HCT116 (cell line): Measurements from ENCODE around the gene MPZ. TPM values are rescaled to one million over a fixed set of nuclear protein-coding genes. Genes with fewer than 3 reads are reported as not detected.

Experiments used
- ATAC-seq: fragments of 200-7000 bp; cut with Tn5 transposase; 2 replicates; pipeline ENCODE4 v1.9.1; 2020; ENCODE audit warnings: mild to moderate bottlenecking, moderate library complexity
- BruUV-seq: library from RNA; stranded (reverse); fragments of 400-500 nt; replicated peaks from 2 replicates; lab custom pipeline; 2021; lab: Mats Ljungman, UMichigan
- CTCF ChIA-PET: fragments of 300-600 bp; sonication (Branson Sonifier 250); formaldehyde crosslinking; loops from one replicate; lab custom pipeline; 2021; ENCODE audit warnings: antibody characterized with exemption; lab: Charles Lee
- POLR2A ChIA-PET: fragments of 300-600, 350-600 bp; sonication (Branson Sonifier 250); formaldehyde crosslinking; loops from one replicate; lab custom pipeline; 2021; ENCODE audit warnings: antibody characterized with exemption; lab: Charles Lee
- RAD21 ChIA-PET, 2 experiments: fragments of 300-600 bp; sonication (Branson Sonifier 250); formaldehyde crosslinking; loops; one replicate each; lab custom pipeline; 2023; ENCODE audit warnings: low total read pairs in 2 of 2; ENCODE audit not compliant: uncharacterized antibody in 2 of 2, unreplicated experiment in 2 of 2, low non-redundant PET in 1 of 2; lab: Charles Lee
- DNase-seq: peaks from one replicate; pipeline ENCODE4 v3.0.0-alpha.2; 2010; ENCODE audit warnings: low read depth, low spot score
- H2AFZ ChIP-seq: fragments of 200-600 bp; shearing (Covaris generic), sonication (generic); 2 replicates; pipeline ENCODE4 v1.6.1; 2017; ENCODE audit warnings: low read depth, mixed run types, mixed read lengths, antibody characterized with exemption, low read length; ENCODE audit not compliant: poor library complexity, severe bottlenecking
- H3K27ac ChIP-seq: 2 replicates; pipeline ENCODE4 v1.5.1; 2012; ENCODE audit warnings: low read depth, low read length
- H3K27me3 ChIP-seq: fragments of 200-600 bp; sonication (generic); 2 replicates; pipeline ENCODE4 v1.6.1; 2016; ENCODE audit warnings: mixed run types, low read length, mixed read lengths; ENCODE audit not compliant: insufficient read depth
- H3K36me3 ChIP-seq, 2 experiments: fragments of 200-500 bp in 1 of 2; fragments of 200-600 bp in 1 of 2; sonication (Bioruptor generic) in 1 of 2; sonication (generic) in 1 of 2; 2 replicates each; pipeline versions ENCODE4 v1.5.1 to v1.6.1; 2014 to 2016; ENCODE audit warnings: low read length in 2 of 2, inconsistent platforms in 1 of 2, mixed read lengths in 1 of 2, mixed run types in 1 of 2; ENCODE audit not compliant: insufficient read depth in 2 of 2, control insufficient read depth in 1 of 2
- H3K4me1 ChIP-seq, 2 experiments: fragments of 200-600 bp in 1 of 2; sonication (generic) in 1 of 2; 2 replicates each; pipeline versions ENCODE4 v1.5.1 to v1.6.1; 2012 to 2017; ENCODE audit warnings: low read length in 2 of 2, inconsistent platforms in 1 of 2, mild to moderate bottlenecking in 1 of 2, mixed read lengths in 1 of 2, mixed run types in 1 of 2, moderate library complexity in 1 of 2; ENCODE audit not compliant: insufficient read depth in 2 of 2, control insufficient read depth in 1 of 2
- H3K4me2 ChIP-seq: fragments of 200-600 bp; sonication (generic); 2 replicates; pipeline ENCODE4 v1.6.1; 2017; ENCODE audit warnings: mixed run types, low read length, mixed read lengths
- H3K4me3 ChIP-seq, 2 experiments: fragments of 200-600 bp in 1 of 2; sonication (generic) in 1 of 2; replicated peaks in 1 of 2; 2 replicates each; pipeline ENCODE4 v1.5.1; 2011 to 2016; ENCODE audit warnings: low read length in 2 of 2, control low read depth in 1 of 2, low read depth in 1 of 2, mild to moderate bottlenecking in 1 of 2, mixed read lengths in 1 of 2, mixed run types in 1 of 2
- H3K79me2 ChIP-seq: fragments of 200-600 bp; sonication (generic); 2 replicates; pipeline ENCODE4 v1.6.1; 2017; ENCODE audit warnings: mild to moderate bottlenecking, mixed run types, low read length, moderate library complexity, mixed read lengths; ENCODE audit not compliant: insufficient read depth
- H3K9ac ChIP-seq: fragments of 200-600 bp; sonication (generic); 2 replicates; pipeline ENCODE4 v1.6.1; 2016; ENCODE audit warnings: low read length, mixed read lengths
- H3K9me2 ChIP-seq: fragments of 200-600 bp; sonication (generic), shearing (Covaris generic); 2 replicates; pipeline ENCODE4 v1.6.1; 2017; ENCODE audit warnings: mixed run types, mild to moderate bottlenecking, moderate library complexity; ENCODE audit not compliant: insufficient read depth
- H3K9me3 ChIP-seq, 2 experiments: fragments of 200-500 bp in 1 of 2; fragments of 200-600 bp in 1 of 2; sonication (Bioruptor generic) in 1 of 2; sonication (generic) in 1 of 2; 2 replicates each; pipeline ENCODE4 v1.6.1; 2014 to 2017; ENCODE audit warnings: low read length in 2 of 2, mixed read lengths in 2 of 2, inconsistent platforms in 1 of 2, low read depth in 1 of 2, mild to moderate bottlenecking in 1 of 2, mixed run types in 1 of 2, moderate library complexity in 1 of 2; ENCODE audit not compliant: control insufficient read depth in 1 of 2, insufficient read depth in 1 of 2
- H4K20me1 ChIP-seq: fragments of 200-600 bp; sonication (generic), shearing (Covaris generic); 2 replicates; pipeline ENCODE4 v1.6.1; 2017; ENCODE audit warnings: mixed run types, mild to moderate bottlenecking, moderate library complexity; ENCODE audit not compliant: insufficient read depth
- CEBPB ChIP-seq: IDR thresholded peaks from 2 replicates; pipeline ENCODE4 v1.6.1; 2012; ENCODE audit warnings: low read depth
- CTCF ChIP-seq, 3 experiments: fragments of 200-600 bp in 1 of 3; sonication (generic) in 1 of 3; IDR thresholded peaks in 2 of 3; conservative IDR thresholded peaks in 1 of 3; 2 replicates each; pipeline ENCODE4 v1.5.1; 2012 to 2017; ENCODE audit warnings: low read depth in 2 of 3, low read length in 2 of 3, antibody characterized with exemption in 1 of 3, borderline replicate concordance in 1 of 3, control low read depth in 1 of 3, mild to moderate bottlenecking in 1 of 3, mixed read lengths in 1 of 3, mixed run types in 1 of 3, moderate library complexity in 1 of 3; ENCODE audit not compliant: insufficient read depth in 1 of 3
- FOSL1 ChIP-seq: IDR thresholded peaks from 2 replicates; pipeline ENCODE4 v1.6.1; 2012; ENCODE audit warnings: low read depth
- JUND ChIP-seq: IDR thresholded peaks from 2 replicates; pipeline ENCODE4 v1.6.1; 2012
- POLR2AphosphoS5 ChIP-seq: IDR thresholded peaks from 2 replicates; pipeline ENCODE4 v1.6.1; 2011; ENCODE audit warnings: mild to moderate bottlenecking, low read depth, low read length, moderate library complexity
- SRF ChIP-seq: IDR thresholded peaks from 2 replicates; pipeline ENCODE4 v1.6.1; 2012; ENCODE audit warnings: low read depth
- YY1 ChIP-seq: IDR thresholded peaks from 2 replicates; pipeline ENCODE4 v1.6.1; 2011; ENCODE audit warnings: low read length, low read depth, moderate library complexity, mild to moderate bottlenecking; ENCODE audit not compliant: insufficient replicate concordance; ENCODE audit errors: extremely low read depth
- ZBTB33 ChIP-seq: IDR thresholded peaks from 2 replicates; pipeline ENCODE4 v1.6.1; 2011; ENCODE audit warnings: mild to moderate bottlenecking, low read length, moderate library complexity; ENCODE audit not compliant: insufficient replicate concordance; ENCODE audit errors: extremely low read depth
- intact Hi-C: fragments of 100-400 bp; cut with micrococcal nuclease; formaldehyde crosslinking; loops from 2 replicates; pipeline ENCODE4 v1.10.0; 2022
- total RNA-seq: library from RNA; stranded (reverse); gene quantifications from one replicate; pipeline ENCODE4 v1.2.1, GENCODE V29; 2021; ENCODE audit not compliant: unreplicated experiment
- TF ChIP-seq, protein P1 (sequence below): IDR thresholded peaks from 2 replicates; pipeline ENCODE4 v1.6.1; 2012

Gene MPZ
- total RNA-seq, 1 experiment from 2014 or later: 3.6 TPM

DNA sequence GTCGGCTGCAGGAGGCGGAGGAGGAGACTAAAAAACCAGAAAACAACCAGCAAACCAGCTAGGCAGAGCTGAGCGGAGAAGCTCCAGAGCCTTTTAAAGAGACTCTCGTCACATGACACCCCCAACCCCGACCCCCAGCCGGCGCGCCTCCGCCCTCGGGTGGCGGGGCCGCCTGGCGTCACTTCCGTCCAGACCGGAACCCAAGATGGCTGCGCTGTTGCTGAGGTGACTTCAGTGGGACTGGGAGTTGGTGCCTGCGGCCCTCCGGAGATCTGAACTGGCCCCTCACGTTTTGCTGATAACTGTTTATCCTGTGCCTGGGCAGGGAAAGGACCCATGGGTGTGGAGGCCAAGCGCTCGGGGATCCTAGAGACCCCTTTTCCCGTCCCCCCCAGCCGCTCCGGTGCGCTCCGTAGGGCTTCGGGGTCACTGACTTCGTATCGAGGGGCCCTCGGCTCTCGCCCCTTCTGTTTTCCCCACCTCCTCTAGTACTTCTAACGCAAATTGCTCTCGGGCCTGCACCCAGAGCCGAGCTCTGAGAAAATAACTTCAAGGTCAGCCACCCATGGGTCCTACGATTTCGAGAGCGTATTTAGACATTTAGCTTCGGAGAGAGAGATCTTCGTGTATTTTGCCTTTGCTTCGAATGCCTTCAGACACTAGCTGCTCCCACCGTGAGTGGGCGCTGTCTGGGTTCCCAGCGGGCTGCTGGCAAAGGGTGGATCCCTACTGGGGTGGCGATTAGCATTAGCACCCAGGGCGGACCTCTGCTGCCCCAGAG is 4.6 kb upstream of the MPZ start, which contains the start of gene SDHC (continued):
- TF ChIP-seq SRF (no peak), YY1 (peak; percentile 96), CEBPB (no peak), POLR2AphosphoS5 (peak; percentile 98), JUND (no peak)

GRCh38 chr1:161313554-161314200 is 3.9 kb upstream of the MPZ start:
- DNase-seq (no peak), ATAC-seq (no peak)
- H3K27me3 ChIP-seq: no peaks in the 10 kb centered on the region
- H3K4me3 ChIP-seq: peak overlapping the region; percentile 86 to 97
- POLR2A ChIA-PET: interaction anchor here (0.8 to 1.6 kb wide), 3 partner anchors 7 to 19 kb away, joined by 3 read pairs; no protein-coding TSS in a partner anchor
- RAD21 ChIA-PET: no interaction called here
- no peaks in the 10 kb centered on the region for H3K9me3 ChIP-seq
- intact Hi-C loops: loop anchor here (10.0 kb wide), 1 partner anchor 71 kb away; no protein-coding TSS in a partner anchor
- BruUV-seq: TSS peak; percentile 94
- CTCF ChIA-PET: interaction anchor here (1.5 to 2.0 kb wide), 4 partner anchors 8 to 88 kb away, joined by 3 to 10 read pairs (median 5); partner anchors contain the start of gene TOMM40L
- H3K36me3 ChIP-seq: no peaks in the 10 kb centered on the region; a peak in 1 of 4 replicates
- TF ChIP-seq, protein P1, sequence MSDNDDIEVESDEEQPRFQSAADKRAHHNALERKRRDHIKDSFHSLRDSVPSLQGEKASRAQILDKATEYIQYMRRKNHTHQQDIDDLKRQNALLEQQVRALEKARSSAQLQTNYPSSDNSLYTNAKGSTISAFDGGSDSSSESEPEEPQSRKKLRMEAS: no peak
- TF ChIP-seq FOSL1 (no peak), CTCF (IDR thresholded peaks at IDR 0.05 in 2 of 3, conservative IDR thresholded peaks at IDR 0.05 in 1 of 3; ENCODE audit: borderline replicate concordance in 1 of 3, insufficient read depth in 1 of 3, low read depth in 2 of 3, low read length in 2 of 3) (no peak), ZBTB33 (no peak), POLR2AphosphoS5 (no peak)
- TF ChIP-seq, all 23 proteins: peak for 0
- peak overlapping the region; percentile 86 for H3K4me2 ChIP-seq
- H3K4me1 ChIP-seq: peaks cover 7 to 14% of the 10 kb centered on the region in 2 experiments
- peak overlapping the region; percentile 92 for H3K9ac ChIP-seq
- H3K9me2 ChIP-seq: no peaks in the 10 kb centered on the region
- H4K20me1 ChIP-seq: no peaks in the 10 kb centered on the region
- peaks cover 25% of the 10 kb centered on the region for H3K79me2 ChIP-seq
- peak overlapping the region; percentile 76 for H3K27ac ChIP-seq
- H2AFZ ChIP-seq: peak overlapping the region; percentile 20
